Mesendoderm (in vitro differentiated cells): ENCODE results near the gene RGS7BP.

Source experiments
- DNase-seq: peaks from one replicate; pipeline ENCODE4 v3.0.0; 2013
- H2AK5ac ChIP-seq: 2 replicates; pipeline ENCODE4 v1.6.1; 2013; ENCODE audit warnings: low read length, inconsistent platforms
- H2BK120ac ChIP-seq: 2 replicates; pipeline ENCODE4 v1.6.1; 2013; ENCODE audit warnings: low read depth, mild to moderate bottlenecking, low read length, moderate library complexity, mixed read lengths
- H2BK15ac ChIP-seq: replicated peaks from 2 replicates; pipeline ENCODE4 v1.6.1; 2013; ENCODE audit warnings: low read depth, mild to moderate bottlenecking, moderate library complexity
- H2BK5ac ChIP-seq: 2 replicates; pipeline ENCODE4 v1.6.1; 2013; ENCODE audit warnings: low read length, inconsistent platforms
- H3K18ac ChIP-seq: 2 replicates; pipeline ENCODE4 v1.6.1; 2013; ENCODE audit warnings: mild to moderate bottlenecking, low read length, mixed read lengths
- H3K23ac ChIP-seq: one replicate; pipeline ENCODE4 v1.6.1; 2013; ENCODE audit warnings: low read length
- H3K27ac ChIP-seq: 2 replicates; pipeline ENCODE4 v1.5.1; 2013; ENCODE audit warnings: low read depth, mild to moderate bottlenecking, inconsistent platforms, low read length, moderate library complexity
- H3K27me3 ChIP-seq: 2 replicates; pipeline ENCODE4 v1.6.1; 2013; ENCODE audit warnings: low read length, control low read depth, mild to moderate bottlenecking, inconsistent platforms; ENCODE audit not compliant: insufficient read depth, poor library complexity
- H3K36me3 ChIP-seq: 2 replicates; pipeline ENCODE4 v1.6.1; 2013; ENCODE audit warnings: low read length, inconsistent platforms; ENCODE audit not compliant: control insufficient read depth, insufficient read depth
- H3K4ac ChIP-seq: one replicate; pipeline ENCODE4 v1.6.1; 2013; ENCODE audit warnings: low read depth, mild to moderate bottlenecking, low read length, moderate library complexity
- H3K4me1 ChIP-seq: 2 replicates; pipeline ENCODE4 v1.6.1; 2013; ENCODE audit warnings: low read depth, low read length, inconsistent platforms; ENCODE audit not compliant: control insufficient read depth
- H3K4me2 ChIP-seq: 2 replicates; pipeline ENCODE4 v1.6.1; 2013; ENCODE audit warnings: low read length
- H3K4me3 ChIP-seq: 2 replicates; pipeline ENCODE4 v1.5.1; 2013; ENCODE audit warnings: mild to moderate bottlenecking, low read length
- H3K56ac ChIP-seq: one replicate; pipeline ENCODE4 v1.6.1; 2013; ENCODE audit warnings: low read length
- H3K79me1 ChIP-seq: 2 replicates; pipeline ENCODE4 v1.6.1; 2013; ENCODE audit warnings: low read length, inconsistent platforms
- H3K79me2 ChIP-seq: 2 replicates; pipeline ENCODE4 v1.6.1; 2013; ENCODE audit warnings: mild to moderate bottlenecking, low read length; ENCODE audit not compliant: control insufficient read depth, insufficient read depth
- H3K9ac ChIP-seq: 2 replicates; pipeline ENCODE4 v1.6.1; 2013; ENCODE audit warnings: low read length, inconsistent platforms
- H4K5ac ChIP-seq: one replicate; pipeline ENCODE4 v1.6.1; 2013; ENCODE audit warnings: low read length
- H4K8ac ChIP-seq: one replicate; pipeline ENCODE4 v1.6.1; 2013; ENCODE audit warnings: low read depth, mild to moderate bottlenecking, control low read depth, low read length, moderate library complexity
- WGBS: extraction: QIAGEN DNeasy Blood & Tissue Kit; methylation state at CpG from one replicate; pipeline ENCODE4 v1.1.7; 2013; ENCODE audit warnings: low lambda C conversion rate, missing lambda C conversion rate; ENCODE audit not compliant: insufficient coverage; ENCODE audit errors: extremely low coverage; 5-methylcytosine and 5-hydroxymethylcytosine counted together

The RGS7BP gene

DNA sequence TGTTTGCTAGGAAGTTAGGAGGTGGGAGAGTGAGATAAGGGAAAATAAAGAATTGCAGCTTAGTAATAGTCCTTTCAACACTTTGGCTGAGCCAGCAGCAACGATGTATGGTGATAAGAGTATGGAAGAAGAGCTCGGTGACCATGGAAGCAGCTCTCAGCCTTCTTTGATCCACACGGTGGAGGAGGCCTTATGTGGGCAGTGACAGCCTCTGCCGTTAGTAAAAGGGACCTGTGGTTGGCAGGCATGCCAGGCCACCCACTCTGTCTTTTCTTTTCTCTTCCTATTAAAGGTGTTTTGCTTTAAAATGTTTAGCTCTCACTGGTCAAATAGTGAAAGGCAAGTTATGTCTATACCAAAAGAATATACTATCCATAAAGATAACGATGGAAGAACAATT lies 7.7 kb downstream of the RGS7BP start:
- Histone ChIP-seq H3K79me2 (no peaks in the 10 kb centered on the region), H3K36me3 (no peaks in the 10 kb centered on the region), H3K4me3 (no peak overlapping the region), H4K5ac (no peak overlapping the region), H3K4ac (no peak overlapping the region), H3K79me1 (no peaks in the 10 kb centered on the region), H2BK5ac (no peak overlapping the region), H3K4me1 (no peaks in the 10 kb centered on the region), H2AK5ac (no peak overlapping the region), H3K27ac (no peak overlapping the region), H3K56ac (no peak overlapping the region), H3K27me3 (no peaks in the 10 kb centered on the region), H3K4me2 (no peak overlapping the region), H4K8ac (no peak overlapping the region), H2BK120ac (no peak overlapping the region), H2BK15ac (no peak overlapping the region), H3K23ac (no peak overlapping the region), H3K9ac (no peak overlapping the region), H3K18ac (no peak overlapping the region)
- no CpG with 5 or more reads among the region's 5 CpGs for WGBS
- no peak for DNase-seq

DNA sequence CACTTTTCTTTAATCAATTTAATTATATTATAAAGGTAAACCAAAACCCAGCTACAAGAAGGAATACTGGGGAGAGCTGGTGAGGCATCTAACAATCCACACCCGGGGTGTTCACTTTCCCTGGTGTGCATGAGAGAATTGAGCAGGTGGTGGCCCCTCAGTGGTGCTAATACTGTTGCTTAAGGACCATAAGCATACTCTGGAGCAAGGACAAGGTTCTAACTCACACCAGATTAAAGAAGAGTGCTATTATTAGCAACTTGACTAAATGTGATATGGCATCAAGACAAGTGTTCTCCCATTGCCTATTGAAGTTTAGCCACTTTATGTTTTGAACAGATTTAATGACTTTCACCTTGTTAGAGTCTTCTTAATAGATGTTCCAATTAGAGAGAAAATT lies 8.8 kb downstream of the RGS7BP start:
- no peaks in the 10 kb centered on the region for H3K27me3 ChIP-seq
- H3K4ac ChIP-seq, result no peak overlapping the region
- H4K8ac ChIP-seq, result no peak overlapping the region
- no peaks in the 10 kb centered on the region for H3K79me1 ChIP-seq
- no peak overlapping the region for H2BK120ac ChIP-seq
- H2BK5ac ChIP-seq, result no peak overlapping the region
- no peak overlapping the region for H3K27ac ChIP-seq
- H4K5ac ChIP-seq, result no peak overlapping the region
- DNase-seq, result no peak
- no peak overlapping the region for H2BK15ac ChIP-seq
- H3K9ac ChIP-seq, result no peak overlapping the region
- H3K36me3 ChIP-seq, result no peaks in the 10 kb centered on the region
- no peak overlapping the region for H2AK5ac ChIP-seq
- no peak overlapping the region for H3K56ac ChIP-seq
- WGBS, result no CpG with 5 or more reads among the region's 1 CpG
- H3K18ac ChIP-seq, result no peak overlapping the region
- no peak overlapping the region for H3K23ac ChIP-seq
- no peak overlapping the region for H3K4me3 ChIP-seq
- no peak overlapping the region for H3K4me2 ChIP-seq
- H3K79me2 ChIP-seq, result no peaks in the 10 kb centered on the region
- H3K4me1 ChIP-seq, result no peaks in the 10 kb centered on the region

DNA sequence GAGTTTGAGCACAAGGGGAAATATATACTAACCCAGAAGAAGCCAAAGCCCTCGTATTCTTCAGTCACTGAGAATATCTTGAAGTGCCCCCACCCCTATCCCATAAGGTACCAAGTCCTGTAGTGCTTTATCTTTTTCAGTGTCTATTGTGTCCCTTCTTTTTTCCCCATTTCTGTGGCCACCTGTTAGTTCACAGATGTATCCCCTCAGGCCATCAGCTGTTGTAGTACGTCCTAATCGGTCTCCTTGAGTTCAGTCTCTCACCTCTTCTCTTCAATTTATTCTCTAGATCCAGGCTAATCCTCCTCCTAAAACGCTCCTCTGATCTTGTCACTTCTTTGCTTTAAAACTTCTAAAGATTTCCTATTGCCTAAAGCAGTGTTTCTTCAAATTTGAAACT lies 10.4 kb downstream of the RGS7BP start:
- H3K79me1 ChIP-seq, result no peaks in the 10 kb centered on the region
- no peak for DNase-seq
- no CpG with 5 or more reads among the region's 4 CpGs for WGBS
- no peak overlapping the region for H2BK5ac ChIP-seq
- H3K27me3 ChIP-seq, result no peaks in the 10 kb centered on the region
- H3K79me2 ChIP-seq, result no peaks in the 10 kb centered on the region
- H2BK120ac ChIP-seq, result no peak overlapping the region
- H4K5ac ChIP-seq, result no peak overlapping the region
- no peak overlapping the region for H3K4me3 ChIP-seq
- H3K27ac ChIP-seq, result no peak overlapping the region
- H4K8ac ChIP-seq, result no peak overlapping the region
- H3K4me2 ChIP-seq, result no peak overlapping the region
- no peaks in the 10 kb centered on the region for H3K36me3 ChIP-seq
- no peak overlapping the region for H3K18ac ChIP-seq
- H3K23ac ChIP-seq, result no peak overlapping the region
- no peak overlapping the region for H3K4ac ChIP-seq
- no peaks in the 10 kb centered on the region for H3K4me1 ChIP-seq
- H2AK5ac ChIP-seq, result no peak overlapping the region
- no peak overlapping the region for H2BK15ac ChIP-seq
- no peak overlapping the region for H3K56ac ChIP-seq
- H3K9ac ChIP-seq, result no peak overlapping the region

DNA sequence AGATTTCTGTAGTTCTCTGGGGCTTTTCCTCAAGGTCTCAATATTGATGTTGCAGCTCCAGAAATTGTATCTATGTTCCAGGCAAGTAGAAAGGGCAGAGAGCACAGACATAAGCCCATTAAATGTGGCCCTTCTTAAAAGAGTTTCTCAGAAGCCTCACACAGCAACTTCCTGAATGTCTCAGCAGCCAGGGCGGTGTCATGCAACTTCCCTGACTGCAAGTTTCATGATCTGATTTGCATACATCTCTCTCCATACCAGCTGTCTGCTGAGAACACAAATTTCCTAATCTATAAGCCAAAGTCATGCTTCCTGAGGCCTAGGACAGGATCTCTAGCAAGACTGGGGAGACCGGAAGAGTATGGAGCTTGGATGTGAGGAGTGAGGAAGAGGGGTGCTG lies 13.0 kb downstream of the RGS7BP start:
- Histone ChIP-seq H3K4me2 (no peak overlapping the region), H3K56ac (no peak overlapping the region), H3K79me1 (no peaks in the 10 kb centered on the region), H3K27me3 (no peaks in the 10 kb centered on the region), H3K27ac (no peak overlapping the region), H3K18ac (no peak overlapping the region), H3K9ac (no peak overlapping the region), H2BK15ac (no peak overlapping the region), H3K36me3 (no peaks in the 10 kb centered on the region), H4K8ac (no peak overlapping the region), H3K4me1 (no peaks in the 10 kb centered on the region), H4K5ac (no peak overlapping the region), H2AK5ac (no peak overlapping the region), H3K4ac (no peak overlapping the region), H2BK5ac (no peak overlapping the region), H2BK120ac (no peak overlapping the region), H3K4me3 (no peak overlapping the region), H3K79me2 (no peaks in the 10 kb centered on the region), H3K23ac (no peak overlapping the region)
- no CpG with 5 or more reads among the region's 2 CpGs for WGBS
- no peak for DNase-seq

DNA sequence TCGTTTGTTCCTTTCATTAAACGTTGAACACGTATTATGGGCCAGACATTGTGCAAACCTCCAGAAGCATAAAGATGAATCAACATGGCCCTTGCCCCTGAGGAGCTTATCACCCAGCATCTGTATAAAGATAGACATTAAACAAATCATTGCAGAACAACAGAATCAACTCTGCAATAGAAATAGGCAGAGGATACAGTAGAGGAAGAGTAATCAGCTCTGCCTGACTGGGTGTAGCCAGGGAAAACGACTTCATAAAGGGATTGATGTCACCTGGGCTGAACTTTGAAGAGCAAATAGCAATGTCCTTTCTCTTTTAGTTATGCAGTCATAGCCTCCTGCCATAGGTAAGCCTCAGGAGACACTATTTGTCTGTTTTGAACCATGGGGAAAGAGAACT lies 13.4 kb downstream of the RGS7BP start:
- DNase-seq, result no peak
- no peak overlapping the region for H3K23ac ChIP-seq
- no peak overlapping the region for H4K5ac ChIP-seq
- no peak overlapping the region for H3K18ac ChIP-seq
- no peaks in the 10 kb centered on the region for H3K36me3 ChIP-seq
- H2AK5ac ChIP-seq, result no peak overlapping the region
- no peaks in the 10 kb centered on the region for H3K79me1 ChIP-seq
- H3K27ac ChIP-seq, result no peak overlapping the region
- H3K9ac ChIP-seq, result no peak overlapping the region
- H3K4me1 ChIP-seq, result no peaks in the 10 kb centered on the region
- no peak overlapping the region for H3K56ac ChIP-seq
- no peak overlapping the region for H2BK5ac ChIP-seq
- no peak overlapping the region for H3K4ac ChIP-seq
- H2BK15ac ChIP-seq, result no peak overlapping the region
- no peak overlapping the region for H2BK120ac ChIP-seq
- H4K8ac ChIP-seq, result no peak overlapping the region
- no CpG with 5 or more reads among the region's 4 CpGs for WGBS
- H3K79me2 ChIP-seq, result no peaks in the 10 kb centered on the region
- no peak overlapping the region for H3K4me2 ChIP-seq
- no peaks in the 10 kb centered on the region for H3K27me3 ChIP-seq
- no peak overlapping the region for H3K4me3 ChIP-seq

DNA sequence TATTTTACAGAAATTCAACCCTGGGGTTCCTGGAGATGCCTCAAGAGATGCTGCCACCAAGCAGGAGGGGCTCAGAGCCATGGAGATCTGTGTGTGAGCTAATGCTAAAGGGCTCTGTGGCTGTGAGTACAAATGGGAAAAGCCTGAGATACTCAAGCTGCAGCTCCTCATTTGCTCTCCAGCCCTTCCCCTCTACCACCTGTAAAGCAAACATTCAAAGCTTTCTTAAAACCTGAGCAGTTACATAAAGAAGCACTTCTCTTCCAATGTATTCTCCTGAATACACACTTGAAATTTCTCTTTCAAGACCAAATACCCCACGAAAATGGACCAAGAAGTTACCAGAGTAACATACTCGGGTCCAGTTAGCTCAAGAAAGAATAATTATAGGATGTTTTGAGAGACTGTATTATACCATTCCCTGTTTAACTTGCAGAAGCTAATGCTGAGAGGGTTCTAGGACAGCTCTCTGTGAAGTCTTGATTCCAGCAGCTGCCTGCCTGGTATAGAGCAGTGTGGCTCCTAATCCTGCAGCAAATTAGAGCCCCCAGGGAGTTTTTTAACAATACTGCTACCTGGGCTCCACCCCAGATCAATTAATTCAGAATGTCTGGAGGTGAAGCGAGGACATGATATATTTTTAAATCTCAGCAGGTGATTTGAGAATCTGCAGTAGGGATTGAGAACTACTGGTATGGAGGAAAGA lies 21.1 kb downstream of the RGS7BP start:
- Histone ChIP-seq H4K5ac (no peak overlapping the region), H3K9ac (no peak overlapping the region), H3K36me3 (no peaks in the 10 kb centered on the region), H3K4me3 (no peak overlapping the region), H3K27ac (no peak overlapping the region), H2BK15ac (no peak overlapping the region), H4K8ac (no peak overlapping the region), H2AK5ac (no peak overlapping the region), H3K23ac (no peak overlapping the region), H2BK5ac (no peak overlapping the region), H3K27me3 (no peaks in the 10 kb centered on the region), H3K4me2 (no peak overlapping the region), H3K56ac (no peak overlapping the region), H3K79me2 (no peaks in the 10 kb centered on the region), H3K79me1 (no peaks in the 10 kb centered on the region), H3K4ac (no peak overlapping the region), H3K18ac (no peak overlapping the region), H3K4me1 (peaks cover 6% of the 10 kb centered on the region), H2BK120ac (no peak overlapping the region)
- no peak for DNase-seq
- no CpG with 5 or more reads among the region's 3 CpGs for WGBS
